ENCODE data around the gene RAB11FIP3.
"Not testable (repeated sequence)": the region's sequence is repeated elsewhere in the genome, so short reads cannot be mapped to it uniquely, and the experiment has no call there.

The RAB11FIP3 gene

GRCh38 chr16:494676-495075 lies 69.2 kb downstream of the RAB11FIP3 start:
- DNase-seq (ENCODE audit: low read depth): not testable (repeated sequence)

GRCh38 chr16:495127-495748 lies 69.8 kb downstream of the RAB11FIP3 start:
- peak; percentile 50 for DNase-seq (ENCODE audit: low read depth)

GRCh38 chr16:496097-496886 lies 70.8 kb downstream of the RAB11FIP3 start:
- no peak for DNase-seq (ENCODE audit: low read depth)

GRCh38 chr16:497258-497657 lies 71.8 kb downstream of the RAB11FIP3 start:
- DNase-seq (ENCODE audit: low read depth): no peak

- DNase-seq (ENCODE audit: low read depth): no peak
Measured at GRCh38 chr16:499924-500323, 74.5 kb downstream of the RAB11FIP3 start.

- DNase-seq (ENCODE audit: low read depth): no peak
Measured at GRCh38 chr16:500709-501108, 75.3 kb downstream of the RAB11FIP3 start.

GRCh38 chr16:502179-502943 lies 76.9 kb downstream of the RAB11FIP3 start:
- DNase-seq (ENCODE audit: low read depth): no peak

- no peak for DNase-seq (ENCODE audit: low read depth)
Measured at GRCh38 chr16:503150-504071, 78.0 kb downstream of the RAB11FIP3 start.

GRCh38 chr16:505479-506245 lies 80.2 kb downstream of the RAB11FIP3 start:
- DNase-seq (ENCODE audit: low read depth): no peak

GRCh38 chr16:506246-506546 lies 80.7 kb downstream of the RAB11FIP3 start:
- no peak for DNase-seq (ENCODE audit: low read depth)

- DNase-seq (ENCODE audit: low read depth): not testable (repeated sequence)
Measured at GRCh38 chr16:507527-507926, 82.1 kb downstream of the RAB11FIP3 start.

- no peak for DNase-seq (ENCODE audit: low read depth)
Measured at GRCh38 chr16:507996-508395, 82.5 kb downstream of the RAB11FIP3 start.

- peak; percentile 58 for DNase-seq (ENCODE audit: low read depth)
Measured at GRCh38 chr16:508884-509736, 83.7 kb downstream of the RAB11FIP3 start.

GRCh38 chr16:510066-510825 lies 84.8 kb downstream of the RAB11FIP3 start:
- DNase-seq (ENCODE audit: low read depth): no peak

- no peak for DNase-seq (ENCODE audit: low read depth)
Measured at GRCh38 chr16:512802-513201, 87.4 kb downstream of the RAB11FIP3 start.

- DNase-seq (ENCODE audit: low read depth): no peak
Measured at GRCh38 chr16:513950-514349, 88.5 kb downstream of the RAB11FIP3 start.

- no peak for DNase-seq (ENCODE audit: low read depth)
Measured at GRCh38 chr16:515175-515938, 89.9 kb downstream of the RAB11FIP3 start.

- no peak for DNase-seq (ENCODE audit: low read depth)
Measured at GRCh38 chr16:515939-516226, 90.4 kb downstream of the RAB11FIP3 start.

- DNase-seq (ENCODE audit: low read depth): no peak
Measured at GRCh38 chr16:516301-516700, 90.9 kb downstream of the RAB11FIP3 start.

All from iris pigment epithelial cell (primary cell).